GM23338 (cell line): ENCODE results near the gene DGCR6L. TPM values are rescaled to one million over a fixed set of nuclear protein-coding genes. Genes with fewer than 3 reads are reported as not detected.

Experiments used
- ATAC-seq: fragments of 200-7000 bp; cut with Tn5 transposase; 3 replicates; pipeline ENCODE4 v1.9.1; 2020
- DNase-seq: peaks from one replicate; pipeline ENCODE4 v3.0.0-alpha.2; 2015; ENCODE audit warnings: low spot score
- H2AFZ ChIP-seq: fragments of 200-600 bp; sonication (generic); 2 replicates; pipeline ENCODE4 v1.8.0; 2016; ENCODE audit warnings: antibody characterized with exemption, mild to moderate bottlenecking, moderate library complexity
- H3F3A ChIP-seq: fragments of 200-600 bp; sonication (generic); replicated peaks from 2 replicates; pipeline ENCODE4 v1.8.0; 2017; ENCODE audit warnings: antibody characterized with exemption, mixed run types, low read depth
- H3K27ac ChIP-seq: fragments of 200-600 bp; sonication (generic); 2 replicates; pipeline ENCODE4 v1.6.1; 2016; ENCODE audit warnings: low read depth
- H3K27me3 ChIP-seq: fragments of 200-600 bp; sonication (generic); 2 replicates; pipeline ENCODE4 v1.8.0; 2016; ENCODE audit warnings: mild to moderate bottlenecking, mixed run types, moderate library complexity; ENCODE audit not compliant: insufficient read depth
- H3K36me3 ChIP-seq: fragments of 200-600 bp; sonication (generic); 2 replicates; pipeline ENCODE4 v1.8.0; 2016; ENCODE audit warnings: mild to moderate bottlenecking; ENCODE audit not compliant: insufficient read depth
- H3K4me1 ChIP-seq: fragments of 200-600 bp; sonication (generic); 2 replicates; pipeline ENCODE4 v1.8.0; 2016; ENCODE audit warnings: mild to moderate bottlenecking, moderate library complexity; ENCODE audit not compliant: insufficient read depth
- H3K4me2 ChIP-seq: fragments of 200-600 bp; sonication (generic); 2 replicates; pipeline ENCODE4 v1.7.1; 2017; ENCODE audit warnings: mixed run types
- H3K4me3 ChIP-seq: fragments of 200-600 bp; sonication (generic); 2 replicates; pipeline ENCODE4 v1.6.1; 2016; ENCODE audit warnings: mixed run types
- H3K79me2 ChIP-seq: fragments of 200-600 bp; sonication (generic); replicated peaks from 2 replicates; pipeline ENCODE4 v1.8.0; 2017; ENCODE audit warnings: mild to moderate bottlenecking; ENCODE audit not compliant: insufficient read depth
- H3K9me2 ChIP-seq: fragments of 200-600 bp; sonication (generic); 2 replicates; pipeline ENCODE4 v1.8.0; 2017; ENCODE audit not compliant: insufficient read depth
- H4K20me1 ChIP-seq: fragments of 200-600 bp; sonication (generic); replicated peaks from 2 replicates; pipeline ENCODE4 v1.8.0; 2017; ENCODE audit warnings: mild to moderate bottlenecking; ENCODE audit not compliant: insufficient read depth
- H3K27ac Mint-ChIP-seq: 2 replicates; pipeline ENCODE4 v1.8.0; 2020; ENCODE audit warnings: inconsistent platforms, mild to moderate bottlenecking, moderate library complexity, mixed read lengths
- H3K27me3 Mint-ChIP-seq: 3 replicates; pipeline ENCODE4 v1.8.0; 2022; ENCODE audit warnings: low read depth, mild to moderate bottlenecking, moderate library complexity, mixed read lengths, inconsistent platforms; ENCODE audit not compliant: insufficient read depth, poor library complexity
- H3K36me3 Mint-ChIP-seq: 3 replicates; pipeline ENCODE4 v1.8.0; 2021; ENCODE audit warnings: low read depth, mild to moderate bottlenecking, inconsistent platforms, moderate library complexity, mixed read lengths
- H3K4me1 Mint-ChIP-seq: 3 replicates; pipeline ENCODE4 v1.8.0; 2020; ENCODE audit warnings: mild to moderate bottlenecking, inconsistent platforms, mixed read lengths
- H3K4me3 Mint-ChIP-seq: 3 replicates; pipeline ENCODE4 v1.8.0; 2021; ENCODE audit warnings: moderate library complexity, mild to moderate bottlenecking, inconsistent platforms, mixed read lengths
- H3K9me3 Mint-ChIP-seq: 3 replicates; pipeline ENCODE4 v1.8.0; 2020; ENCODE audit warnings: moderate library complexity, mild to moderate bottlenecking, inconsistent platforms, mixed read lengths
- CREB1 ChIP-seq: fragments of 250-450 bp; sonication (Bioruptor Pico); IDR thresholded peaks from 2 replicates; pipeline ENCODE4 v1.5.0; 2020; ENCODE audit warnings: low read depth, mild to moderate bottlenecking, moderate library complexity
- EZH2 ChIP-seq: fragments of 200-600 bp; sonication (generic); IDR thresholded peaks from one replicate; pipeline ENCODE4 v1.8.0; 2017; ENCODE audit warnings: antibody characterized with exemption, mild to moderate bottlenecking, low read depth; ENCODE audit not compliant: unreplicated experiment
- EZH2phosphoT487 ChIP-seq: fragments of 200-600 bp; sonication (generic); IDR thresholded peaks from one replicate; pipeline ENCODE4 v1.8.1; 2018; ENCODE audit warnings: antibody characterized with exemption; ENCODE audit not compliant: unreplicated experiment
- JUNB ChIP-seq: IDR thresholded peaks from one replicate; pipeline ENCODE4 v1.6.1; 2016; ENCODE audit warnings: antibody characterized with exemption; ENCODE audit not compliant: unreplicated experiment
- NANOG ChIP-seq: IDR thresholded peaks from 2 replicates; pipeline ENCODE4 v1.6.1; 2016; ENCODE audit warnings: antibody characterized with exemption, borderline replicate concordance
- POLR2AphosphoS5 ChIP-seq: IDR thresholded peaks from 2 replicates; pipeline ENCODE4 v1.6.1; 2016; ENCODE audit warnings: antibody characterized with exemption, low read depth
- STAT1 ChIP-seq: IDR thresholded peaks from one replicate; pipeline ENCODE4 v1.6.1; 2016; ENCODE audit warnings: antibody characterized with exemption; ENCODE audit not compliant: unreplicated experiment
- ZNF114 ChIP-seq: fragments of 250-450 bp; sonication (Bioruptor Pico); IDR thresholded peaks from 2 replicates; pipeline ENCODE4 v1.5.0; 2020; ENCODE audit warnings: mild to moderate bottlenecking, moderate library complexity
- ZNF331 ChIP-seq: fragments of 250-450 bp; sonication (Bioruptor Pico); IDR thresholded peaks from 2 replicates; pipeline ENCODE4 v1.5.0; 2020; ENCODE audit warnings: low read depth, mild to moderate bottlenecking, moderate library complexity
- polyA plus RNA-seq: library from polyadenylated mRNA; unstranded; fragments of >200 nt; fragmentation: Nextera tagmentation; extraction: Ambion mirVana; gene quantifications from 2 replicates; pipeline ENCODE4 v1.2.1, GENCODE V29; 2016
- total RNA-seq: library from RNA; depleted of rRNA; stranded (reverse); fragments of >200 nt; shearing (Covaris generic); gene quantifications from 2 replicates; pipeline ENCODE4 v1.2.3, GENCODE V29; 2014
- TF ChIP-seq, protein P1 (sequence below): fragments of 250-450 bp; sonication (Bioruptor Pico); IDR thresholded peaks from 2 replicates; pipeline ENCODE4 v1.5.0; 2020; ENCODE audit warnings: mild to moderate bottlenecking, moderate library complexity
- TF ChIP-seq, protein P2 (sequence below), 2 experiments: fragments of 200-600 bp in 1 of 2; sonication (generic) in 1 of 2; conservative IDR thresholded peaks; 2 replicates each; pipeline versions ENCODE4 v1.5.1 to v1.6.1; 2016 to 2017; ENCODE audit warnings: antibody characterized with exemption in 2 of 2, low read depth in 2 of 2, mild to moderate bottlenecking in 2 of 2, moderate library complexity in 1 of 2
- TF ChIP-seq, protein P3 (sequence below): IDR thresholded peaks from one replicate; pipeline ENCODE4 v1.6.1; 2018; ENCODE audit warnings: antibody characterized with exemption; ENCODE audit not compliant: unreplicated experiment
- TF ChIP-seq, protein P4 (sequence below): IDR thresholded peaks from 2 replicates; pipeline ENCODE4 v1.6.1; 2016; ENCODE audit warnings: antibody characterized with exemption

The DGCR6L gene
- total and polyA plus RNA-seq, 2 experiments from 2014 or later, result 66.3 to 85.9 TPM

DNA sequence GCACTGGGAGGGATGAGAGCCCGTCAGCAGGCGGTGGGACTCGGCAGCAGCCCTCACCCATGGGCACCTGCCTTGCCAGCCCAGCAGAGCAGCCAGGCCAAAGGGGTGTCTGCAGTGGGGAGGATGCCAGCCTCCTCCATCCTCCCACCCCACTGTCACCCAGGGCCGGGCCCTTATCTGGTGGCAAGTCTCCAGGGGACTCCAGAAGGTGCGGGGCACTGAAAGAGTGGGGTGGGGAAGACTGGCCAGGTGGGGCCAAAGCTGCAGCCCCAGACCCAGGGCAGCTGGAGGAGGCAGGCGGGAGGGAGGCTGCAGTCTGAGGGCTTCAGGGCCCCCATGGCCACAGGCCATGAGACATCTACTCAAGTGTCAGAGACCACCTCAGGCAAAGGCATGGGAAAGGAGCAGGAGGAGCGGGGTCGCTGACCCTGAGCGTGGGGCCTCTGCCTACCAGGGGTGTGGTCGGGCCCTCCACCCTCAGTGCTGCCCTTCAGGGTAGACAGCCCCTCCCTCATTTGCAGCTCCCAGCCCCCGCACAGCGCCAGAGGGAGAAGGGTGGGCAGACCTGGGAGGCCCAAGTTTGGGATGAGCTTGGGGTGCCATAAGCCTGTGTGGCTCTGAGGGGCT, 3.5 kb downstream of the DGCR6L start:
- Mint-ChIP-seq H3K27ac (no peak overlapping the region), H3K4me3 (no peak overlapping the region), H3K27me3 (peaks cover 5% of the 10 kb centered on the region), H3K4me1 (peaks cover 26% of the 10 kb centered on the region), H3K9me3 (no peaks in the 10 kb centered on the region; the same call in 2 of the 3 replicates), H3K36me3 (no peaks in the 10 kb centered on the region; the same call in 2 of the 3 replicates)
- Histone ChIP-seq H3K36me3 (no peaks in the 10 kb centered on the region), H3K27ac (no peak overlapping the region), H2AFZ (no peak overlapping the region), H3K4me3 (no peak overlapping the region), H3K4me1 (peaks cover 8% of the 10 kb centered on the region; the same call in 1 of the 2 replicates), H3K9me2 (no peaks in the 10 kb centered on the region), H3K4me2 (no peak overlapping the region), H4K20me1 (0 out of 2 replicates have a peak, but pooled peaks cover 2% of the 10 kb centered on the region), H3K79me2 (peaks cover 23% of the 10 kb centered on the region), H3F3A (0 out of 2 replicates have a peak, but pooled peaks cover 2% of the 10 kb centered on the region), H3K27me3 (no peaks in the 10 kb centered on the region)
- no peak for ATAC-seq
- DNase-seq, result no peak
- TF ChIP-seq, protein P1, sequence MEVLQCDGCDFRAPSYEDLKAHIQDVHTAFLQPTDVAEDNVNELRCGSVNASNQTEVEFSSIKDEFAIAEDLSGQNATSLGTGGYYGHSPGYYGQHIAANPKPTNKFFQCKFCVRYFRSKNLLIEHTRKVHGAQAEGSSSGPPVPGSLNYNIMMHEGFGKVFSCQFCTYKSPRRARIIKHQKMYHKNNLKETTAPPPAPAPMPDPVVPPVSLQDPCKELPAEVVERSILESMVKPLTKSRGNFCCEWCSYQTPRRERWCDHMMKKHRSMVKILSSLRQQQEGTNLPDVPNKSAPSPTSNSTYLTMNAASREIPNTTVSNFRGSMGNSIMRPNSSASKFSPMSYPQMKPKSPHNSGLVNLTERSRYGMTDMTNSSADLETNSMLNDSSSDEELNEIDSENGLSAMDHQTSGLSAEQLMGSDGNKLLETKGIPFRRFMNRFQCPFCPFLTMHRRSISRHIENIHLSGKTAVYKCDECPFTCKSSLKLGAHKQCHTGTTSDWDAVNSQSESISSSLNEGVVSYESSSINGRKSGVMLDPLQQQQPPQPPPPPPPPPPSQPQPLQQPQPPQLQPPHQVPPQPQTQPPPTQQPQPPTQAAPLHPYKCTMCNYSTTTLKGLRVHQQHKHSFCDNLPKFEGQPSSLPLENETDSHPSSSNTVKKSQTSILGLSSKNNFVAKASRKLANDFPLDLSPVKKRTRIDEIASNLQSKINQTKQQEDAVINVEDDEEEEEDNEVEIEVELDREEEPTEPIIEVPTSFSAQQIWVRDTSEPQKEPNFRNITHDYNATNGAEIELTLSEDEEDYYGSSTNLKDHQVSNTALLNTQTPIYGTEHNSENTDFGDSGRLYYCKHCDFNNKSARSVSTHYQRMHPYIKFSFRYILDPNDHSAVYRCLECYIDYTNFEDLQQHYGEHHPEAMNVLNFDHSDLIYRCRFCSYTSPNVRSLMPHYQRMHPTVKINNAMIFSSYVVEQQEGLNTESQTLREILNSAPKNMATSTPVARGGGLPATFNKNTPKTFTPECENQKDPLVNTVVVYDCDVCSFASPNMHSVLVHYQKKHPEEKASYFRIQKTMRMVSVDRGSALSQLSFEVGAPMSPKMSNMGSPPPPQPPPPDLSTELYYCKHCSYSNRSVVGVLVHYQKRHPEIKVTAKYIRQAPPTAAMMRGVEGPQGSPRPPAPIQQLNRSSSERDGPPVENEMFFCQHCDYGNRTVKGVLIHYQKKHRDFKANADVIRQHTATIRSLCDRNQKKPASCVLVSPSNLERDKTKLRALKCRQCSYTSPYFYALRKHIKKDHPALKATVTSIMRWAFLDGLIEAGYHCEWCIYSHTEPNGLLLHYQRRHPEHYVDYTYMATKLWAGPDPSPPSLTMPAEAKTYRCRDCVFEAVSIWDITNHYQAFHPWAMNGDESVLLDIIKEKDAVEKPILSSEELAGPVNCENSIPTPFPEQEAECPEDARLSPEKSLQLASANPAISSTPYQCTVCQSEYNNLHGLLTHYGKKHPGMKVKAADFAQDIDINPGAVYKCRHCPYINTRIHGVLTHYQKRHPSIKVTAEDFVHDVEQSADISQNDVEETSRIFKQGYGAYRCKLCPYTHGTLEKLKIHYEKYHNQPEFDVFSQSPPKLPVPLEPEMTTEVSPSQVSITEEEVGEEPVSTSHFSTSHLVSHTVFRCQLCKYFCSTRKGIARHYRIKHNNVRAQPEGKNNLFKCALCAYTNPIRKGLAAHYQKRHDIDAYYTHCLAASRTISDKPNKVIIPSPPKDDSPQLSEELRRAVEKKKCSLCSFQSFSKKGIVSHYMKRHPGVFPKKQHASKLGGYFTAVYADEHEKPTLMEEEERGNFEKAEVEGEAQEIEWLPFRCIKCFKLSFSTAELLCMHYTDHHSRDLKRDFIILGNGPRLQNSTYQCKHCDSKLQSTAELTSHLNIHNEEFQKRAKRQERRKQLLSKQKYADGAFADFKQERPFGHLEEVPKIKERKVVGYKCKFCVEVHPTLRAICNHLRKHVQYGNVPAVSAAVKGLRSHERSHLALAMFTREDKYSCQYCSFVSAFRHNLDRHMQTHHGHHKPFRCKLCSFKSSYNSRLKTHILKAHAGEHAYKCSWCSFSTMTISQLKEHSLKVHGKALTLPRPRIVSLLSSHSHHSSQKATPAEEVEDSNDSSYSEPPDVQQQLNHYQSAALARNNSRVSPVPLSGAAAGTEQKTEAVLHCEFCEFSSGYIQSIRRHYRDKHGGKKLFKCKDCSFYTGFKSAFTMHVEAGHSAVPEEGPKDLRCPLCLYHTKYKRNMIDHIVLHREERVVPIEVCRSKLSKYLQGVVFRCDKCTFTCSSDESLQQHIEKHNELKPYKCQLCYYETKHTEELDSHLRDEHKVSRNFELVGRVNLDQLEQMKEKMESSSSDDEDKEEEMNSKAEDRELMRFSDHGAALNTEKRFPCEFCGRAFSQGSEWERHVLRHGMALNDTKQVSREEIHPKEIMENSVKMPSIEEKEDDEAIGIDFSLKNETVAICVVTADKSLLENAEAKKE (CRISPR knock-in tag), result no peak
- TF ChIP-seq CREB1 (CRISPR knock-in tag) (no peak), EZH2 (no peak), NANOG (no peak), JUNB (no peak), STAT1 (no peak), EZH2phosphoT487 (no peak), ZNF114 (CRISPR knock-in tag) (no peak), ZNF331 (CRISPR knock-in tag) (no peak), POLR2AphosphoS5 (no peak)
- TF ChIP-seq, protein P2, sequence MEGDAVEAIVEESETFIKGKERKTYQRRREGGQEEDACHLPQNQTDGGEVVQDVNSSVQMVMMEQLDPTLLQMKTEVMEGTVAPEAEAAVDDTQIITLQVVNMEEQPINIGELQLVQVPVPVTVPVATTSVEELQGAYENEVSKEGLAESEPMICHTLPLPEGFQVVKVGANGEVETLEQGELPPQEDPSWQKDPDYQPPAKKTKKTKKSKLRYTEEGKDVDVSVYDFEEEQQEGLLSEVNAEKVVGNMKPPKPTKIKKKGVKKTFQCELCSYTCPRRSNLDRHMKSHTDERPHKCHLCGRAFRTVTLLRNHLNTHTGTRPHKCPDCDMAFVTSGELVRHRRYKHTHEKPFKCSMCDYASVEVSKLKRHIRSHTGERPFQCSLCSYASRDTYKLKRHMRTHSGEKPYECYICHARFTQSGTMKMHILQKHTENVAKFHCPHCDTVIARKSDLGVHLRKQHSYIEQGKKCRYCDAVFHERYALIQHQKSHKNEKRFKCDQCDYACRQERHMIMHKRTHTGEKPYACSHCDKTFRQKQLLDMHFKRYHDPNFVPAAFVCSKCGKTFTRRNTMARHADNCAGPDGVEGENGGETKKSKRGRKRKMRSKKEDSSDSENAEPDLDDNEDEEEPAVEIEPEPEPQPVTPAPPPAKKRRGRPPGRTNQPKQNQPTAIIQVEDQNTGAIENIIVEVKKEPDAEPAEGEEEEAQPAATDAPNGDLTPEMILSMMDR (conservative IDR thresholded peaks at IDR 0.05; ENCODE audit: low read depth in 2 of 2), result no peak
- TF ChIP-seq, protein P3, sequence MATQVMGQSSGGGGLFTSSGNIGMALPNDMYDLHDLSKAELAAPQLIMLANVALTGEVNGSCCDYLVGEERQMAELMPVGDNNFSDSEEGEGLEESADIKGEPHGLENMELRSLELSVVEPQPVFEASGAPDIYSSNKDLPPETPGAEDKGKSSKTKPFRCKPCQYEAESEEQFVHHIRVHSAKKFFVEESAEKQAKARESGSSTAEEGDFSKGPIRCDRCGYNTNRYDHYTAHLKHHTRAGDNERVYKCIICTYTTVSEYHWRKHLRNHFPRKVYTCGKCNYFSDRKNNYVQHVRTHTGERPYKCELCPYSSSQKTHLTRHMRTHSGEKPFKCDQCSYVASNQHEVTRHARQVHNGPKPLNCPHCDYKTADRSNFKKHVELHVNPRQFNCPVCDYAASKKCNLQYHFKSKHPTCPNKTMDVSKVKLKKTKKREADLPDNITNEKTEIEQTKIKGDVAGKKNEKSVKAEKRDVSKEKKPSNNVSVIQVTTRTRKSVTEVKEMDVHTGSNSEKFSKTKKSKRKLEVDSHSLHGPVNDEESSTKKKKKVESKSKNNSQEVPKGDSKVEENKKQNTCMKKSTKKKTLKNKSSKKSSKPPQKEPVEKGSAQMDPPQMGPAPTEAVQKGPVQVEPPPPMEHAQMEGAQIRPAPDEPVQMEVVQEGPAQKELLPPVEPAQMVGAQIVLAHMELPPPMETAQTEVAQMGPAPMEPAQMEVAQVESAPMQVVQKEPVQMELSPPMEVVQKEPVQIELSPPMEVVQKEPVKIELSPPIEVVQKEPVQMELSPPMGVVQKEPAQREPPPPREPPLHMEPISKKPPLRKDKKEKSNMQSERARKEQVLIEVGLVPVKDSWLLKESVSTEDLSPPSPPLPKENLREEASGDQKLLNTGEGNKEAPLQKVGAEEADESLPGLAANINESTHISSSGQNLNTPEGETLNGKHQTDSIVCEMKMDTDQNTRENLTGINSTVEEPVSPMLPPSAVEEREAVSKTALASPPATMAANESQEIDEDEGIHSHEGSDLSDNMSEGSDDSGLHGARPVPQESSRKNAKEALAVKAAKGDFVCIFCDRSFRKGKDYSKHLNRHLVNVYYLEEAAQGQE, result no peak
- TF ChIP-seq, protein P4, sequence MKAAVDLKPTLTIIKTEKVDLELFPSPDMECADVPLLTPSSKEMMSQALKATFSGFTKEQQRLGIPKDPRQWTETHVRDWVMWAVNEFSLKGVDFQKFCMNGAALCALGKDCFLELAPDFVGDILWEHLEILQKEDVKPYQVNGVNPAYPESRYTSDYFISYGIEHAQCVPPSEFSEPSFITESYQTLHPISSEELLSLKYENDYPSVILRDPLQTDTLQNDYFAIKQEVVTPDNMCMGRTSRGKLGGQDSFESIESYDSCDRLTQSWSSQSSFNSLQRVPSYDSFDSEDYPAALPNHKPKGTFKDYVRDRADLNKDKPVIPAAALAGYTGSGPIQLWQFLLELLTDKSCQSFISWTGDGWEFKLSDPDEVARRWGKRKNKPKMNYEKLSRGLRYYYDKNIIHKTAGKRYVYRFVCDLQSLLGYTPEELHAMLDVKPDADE, result no peak
